ENCODE data around the gene ATP5ME. TPM values are rescaled to one million over a fixed set of nuclear protein-coding genes. Genes with fewer than 3 reads are reported as not detected.

The ATP5ME gene
- total and polyA plus RNA-seq, 11 donors: 210 to 2,413 (median 800) TPM

GRCh38 chr4:653080-653821 lies 20.8 kb downstream of the ATP5ME start:
- Histone ChIP-seq H3K27ac (no peak overlapping the region), H3K27me3 (peaks cover 9 to 34% (median 16%) of the 10 kb centered on the region in 9 donors), H3K36me3 (no peaks in the 10 kb centered on the region), H3K4me3 (no peak overlapping the region), H3K4me1 (peaks cover 0 to 12% (median 0%) of the 10 kb centered on the region in 12 donors), H3K9me3 (no peaks in the 10 kb centered on the region)
- DNase-seq (peak in 3 of 5 donors; percentile 10 to 50 (median 24)), ATAC-seq (no peak)
- intact Hi-C loops (cut with DNase I): no loop called here
- WGBS, 4 donors: 85 to 91% (median 90%) methylated on average over 34 to 35 of the region's 35 CpGs
- no peak for TF ChIP-seq POLR2A (IDR thresholded peaks at IDR 0.05)
- no peak for TF ChIP-seq CTCF (IDR thresholded peaks at IDR 0.05)

- WGBS, 4 donors: 64 to 69% (median 67%) methylated on average over 24 of the region's 24 CpGs
- Histone ChIP-seq H3K27me3 (peaks cover 10 to 45% (median 16%) of the 10 kb centered on the region in 9 donors), H3K4me1 (peaks cover 0 to 12% (median 0%) of the 10 kb centered on the region in 12 donors), H3K9me3 (no peaks in the 10 kb centered on the region), H3K4me3 (no peak overlapping the region), H3K36me3 (no peaks in the 10 kb centered on the region), H3K27ac (no peak overlapping the region)
- DNase-seq (peak in 3 of 5 donors; percentile 7 to 21 (median 15)), ATAC-seq (no peak)
- intact Hi-C loops (cut with DNase I): no loop called here
- TF ChIP-seq CTCF (IDR thresholded peaks at IDR 0.05) (no peak), POLR2A (IDR thresholded peaks at IDR 0.05) (no peak)
These were observed 22.0 kb downstream of the ATP5ME start for GRCh38 chr4:651884-652642.

- H3K36me3 ChIP-seq: no peaks in the 10 kb centered on the region
- peaks cover 0 to 12% (median 0%) of the 10 kb centered on the region in 12 donors for H3K4me1 ChIP-seq
- WGBS, 4 donors: 23 to 36% (median 26%) methylated on average over 17 to 49 of the region's 49 CpGs
- TF ChIP-seq POLR2A (IDR thresholded peaks at IDR 0.05) (no peak), CTCF (IDR thresholded peaks at IDR 0.05) (no peak)
- no peaks in the 10 kb centered on the region for H3K9me3 ChIP-seq
- H3K27ac ChIP-seq: no peak overlapping the region
- H3K27me3 ChIP-seq: peaks cover 13 to 46% (median 16%) of the 10 kb centered on the region in 9 donors
- intact Hi-C loops (cut with DNase I): no loop called here
- H3K4me3 ChIP-seq: peak overlapping the region in 2 of 12 donors; percentile 3 to 23
- DNase-seq (peak in 3 of 5 donors; percentile 11 to 54 (median 22)), ATAC-seq (no peak)
These were observed 22.9 kb downstream of the ATP5ME start for GRCh38 chr4:650951-651883.

Measured in heart left ventricle (tissue), 16 donors.